Left lobe of liver (tissue), 2 donors: Measurements from ENCODE around the gene C2orf68. TPM values are rescaled to one million over a fixed set of nuclear protein-coding genes. Genes with fewer than 3 reads are reported as not detected.
"Not testable (repeated sequence)": the region's sequence is repeated elsewhere in the genome, so short reads cannot be mapped to it uniquely, and the experiment has no call there.

Experiments used
- ATAC-seq: fragments of 200-7000 bp; cut with Tn5 transposase; one replicate; pipeline ENCODE4 v1.9.1; 2020; ENCODE audit warnings: mild to moderate bottlenecking, moderate library complexity
- DNase-seq: peaks from one replicate; pipeline ENCODE4 v3.0.0-alpha.2; 2020; ENCODE audit warnings: low spot score
- total RNA-seq: library from RNA; stranded (reverse); gene quantifications from one replicate; pipeline ENCODE4 v1.2.1, GENCODE V29; 2021
- donor health status: DM: no; HTN: no; CAD: no; lungs with moderate emphysema.
- donor health status: DM: no; HTN: yes; CAD: no.

Gene C2orf68, protein sequence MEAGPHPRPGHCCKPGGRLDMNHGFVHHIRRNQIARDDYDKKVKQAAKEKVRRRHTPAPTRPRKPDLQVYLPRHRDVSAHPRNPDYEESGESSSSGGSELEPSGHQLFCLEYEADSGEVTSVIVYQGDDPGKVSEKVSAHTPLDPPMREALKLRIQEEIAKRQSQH
- total RNA-seq = 15.9 TPM

DNA sequence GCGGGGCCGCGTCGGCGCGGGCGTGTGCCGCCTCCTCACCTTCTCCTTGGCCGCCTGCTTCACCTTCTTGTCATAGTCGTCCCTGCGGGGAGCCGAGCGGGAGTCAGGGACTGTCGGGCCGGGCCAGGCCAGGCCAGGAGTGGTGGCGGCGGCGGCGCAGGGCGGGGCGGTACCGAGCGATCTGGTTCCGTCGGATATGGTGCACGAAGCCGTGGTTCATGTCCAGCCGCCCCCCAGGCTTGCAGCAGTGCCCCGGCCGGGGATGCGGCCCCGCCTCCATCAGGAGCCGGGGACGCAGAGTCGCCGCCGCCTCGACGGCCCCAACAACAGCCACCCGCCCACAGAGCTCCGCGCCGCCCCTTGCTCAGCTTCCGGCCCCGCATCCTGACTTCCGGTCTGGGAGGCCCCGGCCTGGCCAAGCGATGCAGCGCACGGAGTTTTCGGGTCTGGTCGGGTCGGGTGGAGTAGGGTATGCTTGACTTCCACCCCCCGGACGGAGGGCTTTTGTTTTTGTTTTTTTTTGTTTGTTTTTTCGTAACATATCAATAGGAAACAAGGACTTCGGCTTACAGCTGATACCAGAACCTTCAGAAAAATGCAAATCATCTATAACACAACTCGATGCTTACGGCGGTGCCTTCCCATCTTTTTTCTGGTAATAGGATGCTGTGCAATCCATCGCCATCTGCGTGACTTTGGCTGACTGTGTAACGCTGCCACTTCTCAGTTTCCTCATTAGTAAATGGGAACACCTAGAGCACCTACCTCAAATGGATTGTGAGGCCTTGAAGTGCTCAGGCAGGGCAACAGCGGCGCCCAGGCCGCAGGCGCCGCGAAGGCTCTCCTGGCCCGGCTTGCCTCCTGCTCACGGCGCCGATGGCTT is at the start of gene C2orf68:
TSS of gene C2orf68 (minus strand) at position 362 of the 883 bp plus-strand sequence. CDS start at position 280, 82 bp downstream.
- ATAC-seq (peak; percentile 85), DNase-seq (peak; percentile 93)

DNA sequence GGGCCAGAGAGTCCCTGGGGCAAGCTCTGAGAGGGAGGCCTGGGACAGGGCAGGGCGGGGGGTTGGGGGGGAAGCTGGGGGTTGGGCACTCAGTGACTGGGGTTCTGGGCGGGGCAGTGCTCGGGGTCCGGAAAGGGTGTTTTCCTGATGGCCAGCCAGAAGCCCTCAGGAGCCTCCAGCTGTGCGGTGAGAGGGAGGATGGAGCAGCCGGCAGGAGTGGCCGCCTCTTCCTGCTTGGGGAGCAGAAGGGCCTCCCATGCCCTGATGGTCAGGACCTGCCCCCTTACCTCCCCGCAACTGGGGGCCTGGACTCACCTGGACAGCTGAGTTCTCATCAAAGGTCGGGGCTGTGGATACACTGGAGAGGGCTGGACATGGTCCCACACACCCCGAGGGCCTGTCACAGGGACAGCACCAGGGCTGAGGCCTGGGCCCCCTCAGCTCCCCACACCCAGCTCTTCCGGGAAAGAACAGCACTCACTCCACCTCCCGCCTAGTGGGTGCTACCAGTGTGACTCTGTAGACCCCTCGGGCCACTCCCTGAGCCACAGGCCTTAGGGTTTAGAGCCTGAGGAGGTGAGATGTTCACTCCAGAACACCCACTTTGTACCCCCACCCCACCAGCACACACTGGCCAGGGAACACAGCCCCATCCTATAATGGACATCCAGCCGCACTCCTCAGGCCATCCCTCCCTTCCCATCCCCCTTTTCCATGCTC is 49.4 kb upstream of the C2orf68 start:
- no peak for ATAC-seq
- no peak for DNase-seq

DNA sequence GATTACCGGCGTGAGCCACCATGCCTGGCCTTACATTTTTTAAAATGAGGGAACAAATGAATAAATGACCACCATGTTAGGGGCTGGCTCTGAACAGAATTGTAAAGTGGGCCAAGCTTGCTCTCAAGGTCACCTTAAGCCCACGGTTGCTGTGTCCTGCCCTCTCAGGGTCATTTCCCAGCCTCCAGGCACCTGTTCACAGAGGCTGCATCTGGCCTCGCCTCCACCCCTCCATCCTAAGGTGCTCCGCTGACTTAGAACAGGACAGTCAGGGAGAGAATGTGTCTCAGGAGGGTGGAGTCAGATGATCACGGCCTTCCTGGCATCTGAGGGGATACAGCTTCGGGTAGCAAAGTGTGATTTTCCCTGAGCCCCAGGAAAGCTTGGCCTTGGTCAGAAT is 48.9 kb upstream of the C2orf68 start:
- DNase-seq (no peak), ATAC-seq (no peak)

DNA sequence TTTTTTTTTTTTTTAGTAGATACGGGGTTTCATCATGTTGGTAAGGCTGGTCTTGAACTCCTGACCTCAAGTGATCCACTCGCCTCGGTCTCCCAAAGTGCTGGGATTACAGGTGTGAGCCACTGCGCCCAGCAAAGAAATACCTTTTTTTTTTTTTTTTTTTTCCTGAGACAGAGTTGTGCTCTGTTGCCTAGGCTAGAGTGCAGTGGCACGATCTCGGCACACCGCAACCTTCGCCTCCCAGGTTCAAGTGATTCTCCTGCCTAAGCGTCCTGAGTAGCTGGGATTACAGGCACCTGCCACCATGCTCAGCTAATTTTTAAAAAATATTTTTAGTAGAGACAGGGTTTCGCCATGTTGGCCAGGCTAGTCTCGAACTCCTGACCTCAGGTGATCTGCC is 48.4 kb upstream of the C2orf68 start:
- not testable (repeated sequence) for DNase-seq, ATAC-seq

DNA sequence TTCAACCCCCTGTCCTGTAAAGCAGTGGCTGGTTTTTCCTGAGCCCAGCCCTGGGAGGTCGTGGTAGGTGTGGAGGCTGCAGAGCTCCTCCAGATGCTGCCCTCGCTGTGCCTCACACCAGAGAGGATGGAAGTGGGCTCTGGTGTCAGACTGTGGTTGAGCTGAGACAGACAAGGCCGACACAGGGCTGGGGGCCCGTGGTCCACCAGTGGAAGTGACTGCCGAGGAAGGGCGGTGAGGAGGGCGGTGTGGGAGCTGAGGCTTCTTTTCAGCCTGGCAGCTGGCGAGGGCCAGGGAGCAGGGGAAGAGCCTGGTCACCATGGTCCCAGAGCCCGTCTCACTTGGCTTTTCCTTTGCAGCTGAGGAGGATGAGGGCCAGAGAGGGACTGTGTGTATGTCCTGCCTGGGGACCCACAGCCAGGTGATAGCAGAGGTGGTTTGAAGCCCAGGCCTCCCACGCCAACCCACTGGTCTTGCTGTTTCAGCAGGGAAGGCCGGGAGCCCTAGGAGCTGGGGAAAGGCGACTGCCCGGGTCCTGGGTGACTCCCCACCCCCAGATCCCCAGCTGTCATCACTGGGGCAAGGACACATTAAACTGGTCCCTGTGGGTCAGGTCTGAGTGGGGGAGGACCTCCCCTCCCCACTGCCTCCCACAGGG is 47.6 kb upstream of the C2orf68 start:
- no peak for DNase-seq
- no peak for ATAC-seq

DNA sequence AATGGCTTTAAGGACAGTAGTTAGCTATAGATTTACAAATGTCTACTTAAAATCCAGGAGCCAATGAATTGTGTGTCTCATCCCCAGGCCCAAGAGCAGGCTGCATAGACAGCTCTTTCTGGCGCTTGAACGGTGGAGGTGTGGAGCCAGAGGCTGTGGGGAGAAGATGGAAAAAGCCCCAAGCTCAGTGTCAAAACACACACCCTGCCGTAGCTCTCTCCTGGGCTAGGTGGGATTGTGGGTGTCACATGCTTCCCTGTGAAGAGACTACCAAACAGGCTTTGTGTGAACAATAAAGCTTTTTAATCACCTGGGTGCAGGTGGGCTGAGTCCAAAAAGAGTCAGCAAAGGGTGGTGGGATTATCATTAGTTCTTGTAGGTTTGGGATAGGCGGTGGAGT is 45.5 kb upstream of the C2orf68 start:
- DNase-seq, ATAC-seq: not testable (repeated sequence)

DNA sequence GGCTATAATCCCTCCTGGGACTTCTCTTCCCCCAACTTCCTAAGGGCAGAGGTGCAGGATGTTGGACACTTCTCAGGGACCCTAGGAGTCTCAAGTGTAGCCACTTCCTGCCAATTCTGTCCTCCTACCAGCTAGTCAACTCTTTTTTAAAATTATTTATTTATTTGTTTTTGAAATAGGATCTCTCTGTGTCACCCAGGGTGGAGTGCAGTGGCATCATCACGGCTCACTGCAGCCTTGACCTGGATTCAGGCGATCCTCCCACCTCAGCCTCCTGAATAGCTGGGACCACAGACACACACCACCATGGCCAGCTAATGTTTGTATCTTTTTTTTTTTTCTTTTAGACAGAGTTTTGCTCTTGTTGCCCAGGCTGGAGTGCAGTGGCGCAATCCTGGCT is 44.6 kb upstream of the C2orf68 start:
- no peak for ATAC-seq
- DNase-seq = no peak

DNA sequence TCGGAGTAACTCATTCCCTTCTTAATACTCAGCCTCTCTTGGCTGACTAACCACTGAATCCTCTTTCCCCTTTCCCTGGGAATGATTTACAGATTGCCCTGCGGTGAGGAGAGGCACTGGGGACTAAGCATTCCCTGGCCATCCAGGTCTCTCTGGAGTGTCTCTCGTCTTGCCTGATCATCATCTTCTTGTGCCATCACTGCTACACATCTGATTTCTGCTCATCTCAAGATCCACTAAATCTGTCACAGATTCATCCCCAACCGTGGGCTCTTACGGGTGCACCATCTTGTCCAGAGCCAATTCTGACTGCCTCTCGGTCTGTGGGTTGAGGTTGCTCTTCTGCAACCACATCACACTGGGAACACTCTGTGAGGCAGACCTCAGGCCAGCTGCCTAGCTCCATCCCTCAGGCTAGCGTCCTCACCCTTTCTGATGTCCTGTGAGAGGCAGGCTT is 44.1 kb upstream of the C2orf68 start:
- ATAC-seq (no peak), DNase-seq (no peak)

DNA sequence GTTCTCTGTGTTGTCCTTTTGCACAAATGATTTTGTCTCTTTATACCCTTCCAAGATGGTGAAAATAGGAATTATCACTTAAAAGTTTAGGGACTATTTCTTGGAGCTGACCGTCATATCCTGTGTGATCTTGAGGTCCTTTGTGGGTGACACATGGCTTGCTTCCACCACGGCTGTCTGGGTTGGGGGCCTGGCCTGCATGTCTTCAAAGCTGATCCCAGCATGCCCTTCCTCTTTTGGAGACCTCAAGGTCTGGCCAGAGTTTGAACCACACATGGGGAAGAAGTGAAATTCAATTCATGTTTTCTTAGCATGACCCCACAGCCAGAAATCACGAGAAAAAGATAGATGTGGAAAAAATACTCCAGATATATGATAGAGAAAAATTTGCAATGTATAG is 42.1 kb upstream of the C2orf68 start:
- DNase-seq (no peak), ATAC-seq (no peak)

DNA sequence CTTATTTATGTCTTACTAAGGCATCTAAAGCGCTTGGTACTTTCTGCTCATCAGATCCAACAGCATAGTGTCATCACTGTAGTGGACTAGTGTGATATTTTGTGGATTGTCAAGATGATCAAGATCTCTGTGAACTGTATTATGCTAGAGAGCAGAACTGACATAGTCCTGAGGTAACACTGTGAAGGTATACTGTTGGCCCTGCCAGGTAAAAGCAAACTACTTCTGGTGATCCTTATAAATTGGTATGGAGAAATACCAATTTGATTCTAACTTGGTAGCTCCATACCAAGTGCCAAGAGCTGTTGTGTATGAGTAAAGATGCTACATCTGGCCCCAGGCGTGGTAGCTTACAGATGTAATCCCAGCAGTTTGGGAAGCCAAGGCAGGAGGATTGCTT is 40.2 kb upstream of the C2orf68 start:
- DNase-seq = no peak
- ATAC-seq = no peak

DNA sequence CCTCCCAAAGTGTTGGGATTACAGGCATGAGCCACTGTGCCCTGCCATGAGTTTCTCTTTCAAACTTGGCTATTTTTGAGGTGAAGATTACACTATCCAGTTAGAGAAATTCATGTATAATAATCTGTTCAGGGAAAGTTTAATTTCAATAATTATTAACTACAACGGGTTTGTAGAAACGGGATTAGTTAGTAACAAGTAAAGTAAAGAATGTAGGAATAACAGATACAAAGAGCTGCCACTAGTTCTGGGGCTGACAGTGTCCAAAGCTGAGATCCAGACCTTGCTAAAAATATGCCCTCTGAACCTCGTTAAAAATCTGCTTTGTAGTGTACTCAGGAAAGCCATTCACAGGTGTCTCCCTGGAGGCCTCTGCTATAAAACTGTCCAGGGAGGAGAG is 39.2 kb upstream of the C2orf68 start:
- no peak for DNase-seq
- peak; percentile 43 for ATAC-seq

DNA sequence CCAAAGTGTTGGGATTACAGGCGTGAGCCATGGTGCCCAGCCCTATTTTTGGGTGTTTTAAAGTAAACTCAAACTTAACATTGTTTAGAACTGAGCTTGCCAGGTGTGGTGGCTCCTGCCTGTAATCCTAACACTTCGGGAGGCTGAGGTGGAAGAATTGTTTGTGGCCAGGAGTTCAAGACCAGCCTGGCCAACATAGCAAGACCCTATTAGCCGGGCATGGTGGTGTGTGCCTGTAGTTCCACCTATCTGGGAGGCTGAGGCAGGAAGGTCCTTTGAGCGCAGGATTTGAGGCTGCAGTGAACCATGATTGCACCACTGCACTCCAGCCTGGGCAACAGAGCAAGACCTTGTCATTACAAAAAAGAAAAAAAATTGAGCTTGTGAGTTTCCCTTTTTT is 38.6 kb upstream of the C2orf68 start:
- ATAC-seq (no peak), DNase-seq (no peak)

DNA sequence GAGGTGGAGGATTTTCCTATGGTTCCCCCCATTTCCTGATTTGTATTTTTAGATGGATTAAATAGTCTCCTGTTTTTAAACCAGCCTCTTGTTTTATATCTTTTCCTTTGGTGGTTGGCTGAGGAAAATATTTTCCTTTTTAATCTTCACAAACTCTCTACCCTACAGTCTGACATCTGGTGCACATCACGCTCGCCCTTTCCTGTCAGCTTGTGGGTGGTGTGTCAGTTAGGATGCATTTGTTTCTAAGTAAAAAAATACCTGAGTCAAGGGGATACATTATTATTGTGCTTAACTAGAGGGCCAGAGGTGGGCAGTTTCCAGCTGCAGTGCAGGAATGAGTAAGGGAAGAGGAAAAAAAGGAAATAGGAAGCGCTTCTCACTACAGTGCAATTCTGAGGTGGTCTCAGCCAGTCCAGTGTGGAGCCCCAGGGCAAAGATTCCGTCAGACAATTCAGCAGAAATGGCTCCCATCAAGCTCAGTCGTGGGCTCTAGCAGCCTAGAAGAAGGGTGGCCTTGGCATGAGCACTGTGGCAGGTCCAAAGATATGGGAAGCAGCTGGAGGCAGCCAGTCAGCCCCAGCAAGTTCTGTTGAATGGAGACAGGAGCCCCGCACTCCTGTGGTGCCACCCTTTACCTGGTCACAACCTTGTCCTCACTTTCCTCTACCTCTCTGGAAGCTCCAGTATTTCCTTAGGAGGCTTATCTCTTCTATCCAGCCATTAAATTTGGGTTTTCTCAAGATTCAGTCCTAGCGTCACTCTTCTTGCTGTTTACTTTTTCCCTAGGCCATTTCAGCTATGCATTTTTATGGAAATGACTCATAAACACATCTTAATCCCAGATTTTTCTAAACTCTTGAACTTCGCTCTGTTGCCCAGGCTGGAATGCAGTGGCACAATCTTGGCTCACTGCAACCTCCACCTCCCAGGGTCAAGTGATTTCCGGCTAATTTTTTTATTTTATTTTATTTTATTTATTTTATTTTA is 37.6 kb upstream of the C2orf68 start:
- ATAC-seq = no peak
- no peak for DNase-seq

DNA sequence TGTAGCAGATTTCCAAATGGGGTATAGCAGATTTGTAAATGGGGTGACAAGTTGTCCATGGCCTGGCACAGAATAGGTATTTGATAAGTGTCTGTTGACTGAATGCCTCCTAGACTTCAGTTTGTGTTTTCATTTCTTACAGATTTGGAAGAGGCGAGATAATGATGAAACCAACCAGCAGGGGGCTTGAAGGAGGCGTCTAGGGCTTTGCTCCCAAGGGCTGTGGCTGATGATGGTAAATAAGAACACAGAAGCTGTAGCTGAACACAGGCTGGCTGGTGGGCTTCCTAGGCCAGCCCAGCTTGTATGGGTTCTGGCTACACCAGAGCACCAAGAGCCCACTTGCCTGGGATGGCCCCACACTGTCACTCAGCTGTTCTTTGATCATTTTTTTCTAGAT is 36.8 kb upstream of the C2orf68 start:
- ATAC-seq (peak; percentile 51), DNase-seq (no peak)

DNA sequence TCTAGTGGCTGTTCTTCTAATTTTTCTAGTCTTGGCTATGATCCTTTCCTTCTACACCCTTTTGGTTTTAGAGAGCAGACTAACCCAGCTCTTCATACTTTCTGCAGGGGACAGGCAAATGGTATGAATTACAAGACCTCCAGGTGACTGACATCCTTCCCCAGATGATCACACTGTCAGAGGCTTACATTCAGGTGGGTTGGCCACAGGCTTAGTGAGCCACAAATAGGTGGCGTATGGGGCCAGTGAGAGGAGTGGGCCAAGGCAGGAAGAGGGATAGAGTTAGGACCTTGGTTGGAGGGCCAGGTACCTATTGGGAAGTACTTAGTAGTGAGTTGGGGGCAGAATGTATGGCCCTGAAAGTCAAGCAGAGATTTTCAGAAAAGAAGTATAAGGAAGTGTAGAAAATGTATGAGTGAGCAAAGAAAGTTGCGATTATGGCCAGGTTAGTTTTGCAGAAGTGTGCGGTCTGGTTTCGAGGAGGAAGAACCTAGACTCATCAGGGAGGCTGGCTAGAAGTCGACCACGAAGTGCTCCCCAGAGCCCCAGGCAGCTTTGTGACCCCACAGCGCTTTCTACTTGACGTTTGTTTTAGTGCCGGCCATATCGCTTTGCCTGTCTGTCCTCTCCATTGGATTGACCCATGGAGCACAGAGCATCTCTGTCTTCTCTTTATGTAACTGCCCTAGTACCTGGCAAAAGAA is 36.1 kb upstream of the C2orf68 start:
- DNase-seq = no peak
- ATAC-seq = no peak

DNA sequence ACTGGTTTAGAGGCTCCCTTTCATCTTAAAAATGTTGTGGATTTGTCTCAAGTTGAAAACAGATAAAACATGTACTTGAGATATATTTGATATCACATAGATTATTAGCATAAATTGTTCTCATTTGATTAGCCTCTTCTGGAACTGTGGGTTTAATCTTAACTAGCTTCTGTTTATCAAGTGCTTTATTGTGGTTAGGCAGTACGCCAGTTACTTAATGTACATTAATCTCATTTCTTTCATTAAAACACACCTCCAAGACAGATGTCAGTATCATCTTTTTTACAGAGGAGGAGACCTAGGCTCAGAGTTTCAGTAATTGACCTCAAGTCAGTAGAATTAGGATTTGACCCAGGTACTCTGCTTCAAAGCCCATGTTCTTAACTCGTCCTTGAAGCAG is 34.3 kb upstream of the C2orf68 start:
- ATAC-seq (no peak), DNase-seq (no peak)

DNA sequence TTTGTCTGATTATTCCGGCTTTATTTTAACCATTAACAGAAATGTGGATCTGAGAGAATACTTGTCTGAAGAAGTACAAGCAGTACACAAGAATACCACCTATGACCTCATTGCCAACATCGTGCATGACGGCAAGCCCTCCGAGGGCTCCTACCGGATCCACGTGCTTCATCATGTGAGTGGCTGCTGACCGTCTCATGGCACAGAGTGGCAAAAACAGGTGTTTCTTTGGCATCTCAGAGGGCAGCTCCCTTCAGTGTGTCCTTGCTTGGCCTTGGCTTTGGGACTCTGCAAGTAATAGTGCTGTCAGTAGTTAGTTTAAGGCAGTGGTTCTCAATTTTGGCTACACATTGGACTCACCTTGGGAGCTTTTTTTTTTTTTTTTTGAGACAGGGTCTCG is 33.0 kb upstream of the C2orf68 start:
- DNase-seq (no peak), ATAC-seq (no peak)

DNA sequence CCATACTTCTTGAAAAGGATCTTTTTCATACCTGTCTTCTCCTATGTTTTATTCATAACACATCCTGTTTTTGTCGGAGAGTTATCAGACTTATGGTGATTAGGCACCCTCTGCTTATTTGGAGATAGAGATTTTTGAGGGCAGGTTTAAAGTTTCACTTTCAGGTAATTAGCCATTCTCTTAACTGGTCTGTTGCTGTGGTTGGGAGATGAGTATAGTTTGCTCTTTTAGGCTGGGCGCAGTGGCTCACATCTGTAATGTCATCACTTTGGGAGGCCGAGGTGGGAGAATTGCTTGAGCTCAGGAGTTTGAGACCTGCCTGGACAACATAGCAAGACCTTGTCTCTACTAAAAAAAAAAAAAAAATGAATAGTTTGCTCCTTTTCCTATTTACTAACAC is 30.9 kb upstream of the C2orf68 start:
- no peak for ATAC-seq
- no peak for DNase-seq

DNA sequence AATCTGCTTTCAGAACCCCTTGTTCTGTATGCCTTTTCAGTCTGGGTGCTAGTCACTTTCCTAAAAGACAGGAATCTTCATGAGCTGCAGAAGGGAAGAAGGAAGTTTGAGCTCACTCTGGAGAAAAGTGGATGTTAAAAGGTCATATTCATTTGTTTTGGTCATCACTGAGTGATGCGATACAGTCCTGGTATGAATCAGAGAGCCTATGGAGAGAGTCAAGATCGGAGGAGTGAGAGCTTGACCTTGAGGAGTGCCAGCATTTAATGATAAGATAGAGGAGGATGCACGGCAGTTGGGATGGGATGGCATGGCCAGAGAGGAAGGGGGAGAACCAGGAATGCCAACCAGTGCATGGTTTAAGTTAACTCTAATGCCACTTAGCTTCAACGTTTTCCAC is 23.8 kb upstream of the C2orf68 start:
- DNase-seq (no peak), ATAC-seq (no peak)
